ENCODE data around the gene FGD6. TPM values are rescaled to one million over a fixed set of nuclear protein-coding genes. Genes with fewer than 3 reads are reported as not detected.

Gene FGD6
- total and polyA plus RNA-seq, 2 experiments from 2014 or later, result 12.9 to 32.4 TPM

GRCh38 chr12:95205016-95205624, 12.1 kb downstream of the FGD6 start:
- Mint-ChIP-seq H3K9me3 (no peaks in the 10 kb centered on the region), H3K4me1 (peaks cover 83% of the 10 kb centered on the region), H3K27me3 (ENCODE audit: insufficient read depth, low read depth, poor library complexity) (peaks cover 13% of the 10 kb centered on the region), H3K27ac (peak overlapping the region; percentile 98), H3K36me3 (ENCODE audit: low read depth) (peaks cover 34% of the 10 kb centered on the region), H3K4me3 (no peak overlapping the region)
- H3K4me1 ChIP-seq (ENCODE audit: insufficient read depth), result peaks cover 95% of the 10 kb centered on the region
- peak overlapping the region; percentile 70 for H3K4me2 ChIP-seq
- H4K20me1 ChIP-seq (replicated peaks; ENCODE audit: insufficient read depth), result no peaks in the 10 kb centered on the region
- TF ChIP-seq REST (IDR thresholded peaks at IDR 0.05; ENCODE audit: unreplicated experiment) (no peak), ZNF331 (CRISPR knock-in tag; IDR thresholded peaks at IDR 0.05; ENCODE audit: low read depth) (no peak), EZH2phosphoT487 (IDR thresholded peaks at IDR 0.05; ENCODE audit: unreplicated experiment) (no peak), ZNF462 (CRISPR knock-in tag; IDR thresholded peaks at IDR 0.05) (no peak), NANOG (IDR thresholded peaks at IDR 0.05; ENCODE audit: borderline replicate concordance) (no peak), POLR2AphosphoS5 (IDR thresholded peaks at IDR 0.05; ENCODE audit: low read depth) (no peak), CTCF (conservative IDR thresholded peaks at IDR 0.05; ENCODE audit: low read depth in 2 of 2) (no peak), ZNF114 (CRISPR knock-in tag; IDR thresholded peaks at IDR 0.05) (no peak), STAT1 (IDR thresholded peaks at IDR 0.05; ENCODE audit: unreplicated experiment) (no peak), CREB1 (CRISPR knock-in tag; IDR thresholded peaks at IDR 0.05; ENCODE audit: low read depth) (no peak), JUNB (IDR thresholded peaks at IDR 0.05; ENCODE audit: unreplicated experiment) (no peak), EZH2 (IDR thresholded peaks at IDR 0.05; ENCODE audit: low read depth, unreplicated experiment) (no peak), ETS1 (IDR thresholded peaks at IDR 0.05) (no peak)
- H3K27me3 ChIP-seq (ENCODE audit: insufficient read depth), result no peaks in the 10 kb centered on the region
- no peaks in the 10 kb centered on the region for H3K9me2 ChIP-seq (ENCODE audit: insufficient read depth)
- DNase-seq (ENCODE audit: low spot score) (no peak), ATAC-seq (no peak)
- 0 out of 2 replicates have a peak, but pooled peaks cover 3% of the 10 kb centered on the region for H3F3A ChIP-seq (replicated peaks; ENCODE audit: low read depth)
- 0 out of 2 replicates have a peak overlapping the region, but pooled peaks have one; percentile 1 for H3K4me3 ChIP-seq
- no peaks in the 10 kb centered on the region for H3K36me3 ChIP-seq (ENCODE audit: insufficient read depth)
- H2AFZ ChIP-seq, result no peak overlapping the region
- H3K27ac ChIP-seq (ENCODE audit: low read depth), result peak overlapping the region; percentile 96
- peaks cover 93% of the 10 kb centered on the region for H3K79me2 ChIP-seq (replicated peaks; ENCODE audit: insufficient read depth)
